HepG2 (cell line): ENCODE measurements around the gene MEAF6. TPM values are rescaled to one million over a fixed set of nuclear protein-coding genes. Genes with fewer than 3 reads are reported as not detected.
A peak's percentile ranks its signal among the peaks of the same experiment; 100 is the strongest.
"Not testable (repeated sequence)": the region's sequence is repeated elsewhere in the genome, so short reads cannot be mapped to it uniquely, and the experiment has no call there.

Experiments
- ATAC-seq: fragments of 200-7000 bp; cut with Tn5 transposase; 3 replicates; pipeline ENCODE4 v1.9.1; 2020; ENCODE audit warnings: mild to moderate bottlenecking, moderate library complexity
- BruUV-seq: library from RNA; stranded (reverse); fragments of 400-500 nt; replicated peaks from 2 replicates; lab custom pipeline; 2021; lab: Mats Ljungman, UMichigan
- CTCF ChIA-PET: fragments of 300-600 bp; formaldehyde crosslinking; extraction: SDS; loops from one replicate; lab custom pipeline; 2021; ENCODE audit warnings: low total read pairs, inconsistent platforms, low intra/inter-chr PET ratio; lab: Yijun Ruan, JAX
- POLR2A ChIA-PET: fragments of 350-600 bp; sonication (Branson Sonifier 250); formaldehyde crosslinking; loops from one replicate; lab custom pipeline; 2020; ENCODE audit warnings: antibody characterized with exemption, inconsistent platforms; lab: Yijun Ruan, JAX
- DNase-seq: peaks from one replicate; pipeline ENCODE4 v3.0.0-alpha.2; 2015; ENCODE audit warnings: low spot score
- FAIRE-seq: peaks from 3 replicates; lab custom pipeline; 2011; peaks lifted over from hg19 to GRCh38; lab: Jason Lieb, UNC
- H2AFZ ChIP-seq: one replicate; pipeline ENCODE4 v1.6.1; 2011; ENCODE audit warnings: low read length, inconsistent platforms
- H3K27ac ChIP-seq: fragments of 300-600 bp; 3 replicates; pipeline ENCODE4 v1.8.0; 2011; ENCODE audit warnings: mixed run types, mild to moderate bottlenecking, mixed read lengths, low read length, inconsistent platforms; ENCODE audit not compliant: insufficient read depth; ENCODE audit errors: extremely low read length
- H3K27me3 ChIP-seq, 2 experiments: fragments of 200-600 bp in 1 of 2; 2 replicates in 1 of 2; 3 replicates in 1 of 2; pipeline versions ENCODE4 v1.6.0 to v1.8.0; 2011; ENCODE audit warnings: low read length in 2 of 2, mild to moderate bottlenecking in 2 of 2, moderate library complexity in 2 of 2, inconsistent platforms in 1 of 2; ENCODE audit not compliant: insufficient read depth in 2 of 2, control insufficient read depth in 1 of 2
- H3K36me3 ChIP-seq, 2 experiments: fragments of 200-600 bp in 1 of 2; replicated peaks in 1 of 2; 2 replicates in 1 of 2; 3 replicates in 1 of 2; pipeline versions ENCODE4 v1.5.1 to v1.8.0; 2011; ENCODE audit warnings: low read length in 2 of 2, inconsistent platforms in 1 of 2; ENCODE audit not compliant: insufficient read depth in 2 of 2, control insufficient read depth in 1 of 2
- H3K4me1 ChIP-seq: 2 replicates; pipeline ENCODE4 v1.5.1; 2012; ENCODE audit warnings: low read length, inconsistent platforms; ENCODE audit not compliant: insufficient read depth
- H3K4me2 ChIP-seq: 2 replicates; pipeline ENCODE4 v1.6.0; 2011; ENCODE audit warnings: low read depth, low read length, inconsistent platforms
- H3K4me3 ChIP-seq, 3 experiments: fragments of 200-600 bp in 1 of 3; sonication (generic), shearing (Covaris generic) in 1 of 3; replicated peaks in 1 of 3; 2 replicates each; pipeline ENCODE4 v1.5.1; 2011 to 2016; ENCODE audit warnings: low read length in 3 of 3, inconsistent platforms in 2 of 3, low read depth in 2 of 3, mild to moderate bottlenecking in 2 of 3, control low read depth in 1 of 3, mixed read lengths in 1 of 3; ENCODE audit not compliant: insufficient read depth in 1 of 3
- H3K79me2 ChIP-seq: one replicate; pipeline ENCODE4 v1.6.1; 2011; ENCODE audit warnings: low read length, inconsistent platforms; ENCODE audit not compliant: insufficient read depth
- H3K9ac ChIP-seq: 2 replicates; pipeline ENCODE4 v1.6.0; 2011; ENCODE audit warnings: mild to moderate bottlenecking, low read depth, low read length, inconsistent platforms; ENCODE audit not compliant: insufficient read depth
- H3K9me3 ChIP-seq: 2 replicates; pipeline ENCODE4 v1.5.1; 2012; ENCODE audit warnings: mild to moderate bottlenecking, low read length
- H4K20me1 ChIP-seq: 2 replicates; pipeline ENCODE4 v1.6.0; 2011; ENCODE audit warnings: inconsistent platforms, mild to moderate bottlenecking, low read length, moderate library complexity; ENCODE audit not compliant: insufficient read depth
- BCL6 ChIP-seq: IDR thresholded peaks from 2 replicates; pipeline ENCODE4 v1.6.1; 2016; ENCODE audit warnings: missing genetic modification reagents, missing compliant biosample characterization
- DPF2 ChIP-seq: sonication (generic); formaldehyde crosslinking; IDR thresholded peaks from 2 replicates; pipeline ENCODE4 v1.4.0; 2020; ENCODE audit warnings: mild to moderate bottlenecking, low read depth, missing genetic modification reagents, borderline replicate concordance
- FOXA3 ChIP-seq: IDR thresholded peaks from 2 replicates; pipeline ENCODE4 v1.6.1; 2016; ENCODE audit warnings: missing genetic modification reagents, missing compliant biosample characterization
- GATAD2A ChIP-seq: IDR thresholded peaks from 2 replicates; pipeline ENCODE4 v1.6.1; 2016
- HDAC2 ChIP-seq: sonication (generic); formaldehyde crosslinking; IDR thresholded peaks from 2 replicates; pipeline ENCODE4 v1.4.0; 2020; ENCODE audit warnings: missing genetic modification reagents
- HNF4A ChIP-seq: sonication (generic); formaldehyde crosslinking; IDR thresholded peaks from 2 replicates; pipeline ENCODE4 v1.4.0; 2020; ENCODE audit warnings: missing genetic modification reagents
- HOXA3 ChIP-seq: sonication (generic); formaldehyde crosslinking; IDR thresholded peaks from 2 replicates; pipeline ENCODE4 v1.5.0; 2020; ENCODE audit warnings: missing genetic modification reagents
- PAX8 ChIP-seq: sonication (generic); formaldehyde crosslinking; IDR thresholded peaks from 2 replicates; pipeline ENCODE4 v1.8.0; 2022; ENCODE audit warnings: mild to moderate bottlenecking, missing genetic modification reagents, borderline replicate concordance
- RARA ChIP-seq: IDR thresholded peaks from 2 replicates; pipeline ENCODE4 v1.6.1; 2016; ENCODE audit warnings: missing genetic modification reagents, missing compliant biosample characterization
- SOX6 ChIP-seq, 2 experiments: fragments of 450-650 bp in 1 of 2; sonication (generic) in 1 of 2; formaldehyde crosslinking in 1 of 2; IDR thresholded peaks; 2 replicates each; pipeline versions ENCODE4 v1.4.0 to v1.6.1; 2017 to 2020; ENCODE audit warnings: antibody characterized with exemption in 1 of 2, mild to moderate bottlenecking in 1 of 2, missing genetic modification reagents in 1 of 2
- SP4 ChIP-seq: sonication (generic); formaldehyde crosslinking; IDR thresholded peaks from 2 replicates; pipeline ENCODE4 v1.8.1; 2023; ENCODE audit warnings: mild to moderate bottlenecking, missing genetic modification reagents
- TFAP4 ChIP-seq: sonication (generic); IDR thresholded peaks from 2 replicates; pipeline ENCODE4 v1.6.1; 2016; ENCODE audit warnings: low read depth, borderline replicate concordance
- YEATS4 ChIP-seq: sonication (generic); formaldehyde crosslinking; IDR thresholded peaks from 2 replicates; pipeline ENCODE4 v1.4.0; 2020; ENCODE audit warnings: missing genetic modification reagents, borderline replicate concordance
- ZNF18 ChIP-seq: sonication (generic); formaldehyde crosslinking; IDR thresholded peaks from 2 replicates; pipeline ENCODE4 v1.8.0; 2022; ENCODE audit warnings: mild to moderate bottlenecking, missing genetic modification reagents; ENCODE audit not compliant: insufficient replicate concordance
- ZNF460 ChIP-seq: sonication (generic); formaldehyde crosslinking; IDR thresholded peaks from 2 replicates; pipeline ENCODE4 v1.5.1; 2020; ENCODE audit warnings: missing genetic modification reagents, mild to moderate bottlenecking, borderline replicate concordance
- WGBS: methylation state at CpG from one replicate; pipeline ENCODE4 v1.1.6; 2017; ENCODE audit warnings: low lambda C conversion rate; 5-methylcytosine and 5-hydroxymethylcytosine counted together
- in situ Hi-C: cut with HindIII; loops from 2 replicates; pipeline ENCODE4 v1.10.0; 2017; ENCODE audit warnings: low pct_unique_long_range_greater_than_20kb; ENCODE audit not compliant: extremely low pct_ligation_motif_present
- intact Hi-C: fragments of 100-400 bp; cut with micrococcal nuclease; formaldehyde crosslinking; loops from one replicate; pipeline ENCODE4 v1.10.0; 2022; ENCODE audit not compliant: unreplicated experiment
- polyA plus RNA-seq, 8 experiments: library from polyadenylated mRNA; depleted of rRNA in 3 of 8; stranded (reverse) in 7 of 8; unstranded in 1 of 8; fragments of >200 nt; fragmentation: Illumina TruSeq in 4 of 8; extraction: Trizol in 4 of 8; gene quantifications; 2 replicates each; pipeline versions ENCODE4 v1.2.1 to v1.2.3, GENCODE V29; 2011 to 2016; ENCODE audit warnings: low read depth in 4 of 8, missing spikeins in 1 of 8, mixed read lengths in 1 of 8; ENCODE audit not compliant: insufficient read depth in 1 of 8
- total RNA-seq, 5 experiments: library from RNA; depleted of rRNA; stranded (reverse); fragments of >200 nt; fragmentation: Illumina TruSeq; extraction: Trizol; gene quantifications; 2 replicates each; pipeline ENCODE4 v1.2.3, GENCODE V29; 2016; ENCODE audit warnings: low read depth in 1 of 5
- TF ChIP-seq, protein P1 (sequence below): sonication (generic); formaldehyde crosslinking; IDR thresholded peaks from 2 replicates; pipeline ENCODE4 v1.5.0; 2020; ENCODE audit warnings: mild to moderate bottlenecking, missing genetic modification reagents
- TF ChIP-seq, protein P2 (sequence below): sonication (generic); formaldehyde crosslinking; IDR thresholded peaks from 2 replicates; pipeline ENCODE4 v1.5.0; 2020; ENCODE audit warnings: missing genetic modification reagents

Gene MEAF6
- total and polyA plus RNA-seq, 2 of the 13 experiments (the other 11 are each of a cell fraction or from before 2014, with no cell fraction given): 29.5 to 45.6 TPM

DNA sequence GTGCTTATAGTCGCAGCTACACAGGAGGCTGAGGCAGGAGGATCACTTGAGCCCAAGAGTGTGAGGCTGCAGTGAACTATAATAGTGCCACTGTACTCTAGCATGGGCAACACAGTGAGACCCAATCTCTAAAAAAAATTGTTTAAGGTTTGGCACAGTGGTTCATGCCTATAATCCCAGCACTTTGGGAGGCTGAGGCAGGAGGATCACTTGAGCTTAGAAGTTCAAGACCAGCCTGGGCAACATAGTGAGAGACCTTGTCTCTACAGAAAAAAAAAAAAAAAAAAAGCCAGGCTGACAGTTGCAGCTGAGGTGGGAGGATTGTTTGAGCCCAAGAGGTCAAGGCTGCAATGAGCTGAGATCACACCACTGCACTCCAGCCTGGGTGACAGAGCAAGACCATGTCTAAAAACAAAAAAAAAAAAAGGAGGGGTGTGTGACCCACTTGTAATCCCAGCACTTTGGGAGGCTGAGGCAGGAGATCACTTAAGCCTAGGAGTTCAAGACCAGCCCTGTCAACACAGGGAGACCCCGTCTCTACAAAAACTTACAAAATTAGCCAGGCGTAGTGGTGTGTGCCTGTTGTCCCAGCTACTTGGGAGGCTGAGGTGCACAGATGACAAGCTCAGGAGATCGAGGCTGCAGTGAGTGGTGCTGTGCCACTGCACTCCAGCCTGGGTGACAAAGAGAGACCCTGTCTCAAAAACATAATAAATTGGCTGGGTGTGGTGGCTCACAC lies 18.0 kb upstream of the MEAF6 start:
- POLR2A ChIA-PET: interaction anchor here (1.1 to 6.1 kb wide), 4 partner anchors 10 to 59 kb away, joined by 3 to 52 read pairs (median 4); partner anchors contain the start of genes MEAF6, SNIP1 and ZC3H12A
- H3K9me3 ChIP-seq; in situ Hi-C loops; H2AFZ ChIP-seq; H3K79me2 ChIP-seq; intact Hi-C loops; H3K4me3 ChIP-seq; H4K20me1 ChIP-seq; H3K27me3 ChIP-seq; CTCF ChIA-PET; TF ChIP-seq SOX6 (IDR thresholded peaks at IDR 0.05): not testable (repeated sequence)
- Histone ChIP-seq H3K4me2 (peak overlapping the region; percentile 9; the same call in 1 of the 2 replicates), H3K36me3 (peaks cover 5 to 11% of the 10 kb centered on the region in 2 experiments; a peak in 3 of 5 replicates), H3K4me1 (peaks cover 73% of the 10 kb centered on the region), H3K9ac (peak overlapping the region; percentile 40; the same call in 1 of the 2 replicates), H3K27ac (peak overlapping the region; percentile 90)
- peak; percentile 85 for DNase-seq
- FAIRE-seq: peak; percentile 64
- ATAC-seq: peak; percentile 79
- BruUV-seq: TSS peak; percentile 49
- WGBS: 39% methylated on average over 4 of the region's 4 CpGs
- 0 out of 2 replicates have a peak, but pooled peaks have one; percentile 27 for TF ChIP-seq FOXA3 (CRISPR knock-in tag)
- peak; percentile 68; the same call in 1 of the 2 replicates for TF ChIP-seq SP4 (CRISPR knock-in tag)
- peak; percentile 48; the same call in 1 of the 2 replicates for TF ChIP-seq BCL6 (CRISPR knock-in tag)
- TF ChIP-seq ZNF18 (CRISPR knock-in tag): peak; percentile 93
- 0 out of 2 replicates have a peak, but pooled peaks have one; percentile 35 for TF ChIP-seq PAX8 (CRISPR knock-in tag)
- 0 out of 2 replicates have a peak, but pooled peaks have one; percentile 29 for TF ChIP-seq YEATS4 (CRISPR knock-in tag)
- TF ChIP-seq HOXA3 (CRISPR knock-in tag): peak; percentile 42; the same call in 1 of the 2 replicates
- TF ChIP-seq, protein P1, sequence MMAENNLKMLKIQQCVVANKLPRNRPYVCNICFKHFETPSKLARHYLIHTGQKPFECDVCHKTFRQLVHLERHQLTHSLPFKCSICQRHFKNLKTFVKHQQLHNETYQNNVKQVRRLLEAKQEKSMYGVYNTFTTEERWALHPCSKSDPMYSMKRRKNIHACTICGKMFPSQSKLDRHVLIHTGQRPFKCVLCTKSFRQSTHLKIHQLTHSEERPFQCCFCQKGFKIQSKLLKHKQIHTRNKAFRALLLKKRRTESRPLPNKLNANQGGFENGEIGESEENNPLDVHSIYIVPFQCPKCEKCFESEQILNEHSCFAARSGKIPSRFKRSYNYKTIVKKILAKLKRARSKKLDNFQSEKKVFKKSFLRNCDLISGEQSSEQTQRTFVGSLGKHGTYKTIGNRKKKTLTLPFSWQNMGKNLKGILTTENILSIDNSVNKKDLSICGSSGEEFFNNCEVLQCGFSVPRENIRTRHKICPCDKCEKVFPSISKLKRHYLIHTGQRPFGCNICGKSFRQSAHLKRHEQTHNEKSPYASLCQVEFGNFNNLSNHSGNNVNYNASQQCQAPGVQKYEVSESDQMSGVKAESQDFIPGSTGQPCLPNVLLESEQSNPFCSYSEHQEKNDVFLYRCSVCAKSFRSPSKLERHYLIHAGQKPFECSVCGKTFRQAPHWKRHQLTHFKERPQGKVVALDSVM (CRISPR knock-in tag): peak; percentile 99
- 0 out of 2 replicates have a peak, but pooled peaks have one; percentile 10 for TF ChIP-seq ZNF460 (CRISPR knock-in tag)
- peak; percentile 87 for TF ChIP-seq RARA (CRISPR knock-in tag)
- TF ChIP-seq SOX6 (CRISPR knock-in tag; IDR thresholded peaks at IDR 0.05): peak; percentile 82
- TF ChIP-seq, protein P2, sequence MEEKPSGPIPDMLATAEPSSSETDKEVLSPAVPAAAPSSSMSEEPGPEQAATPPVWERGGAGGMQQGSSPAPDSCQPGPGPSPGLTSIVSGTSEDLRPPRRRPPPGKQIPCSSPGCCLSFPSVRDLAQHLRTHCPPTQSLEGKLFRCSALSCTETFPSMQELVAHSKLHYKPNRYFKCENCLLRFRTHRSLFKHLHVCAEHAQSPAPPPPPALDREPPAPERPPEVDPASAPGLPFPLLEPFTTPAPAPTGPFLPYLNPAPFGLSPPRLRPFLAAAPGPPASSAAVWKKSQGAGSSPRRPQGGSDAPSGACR (CRISPR knock-in tag): 0 out of 2 replicates have a peak, but pooled peaks have one; percentile 21
- peak; percentile 69; the same call in 1 of the 2 replicates for TF ChIP-seq DPF2
- peak; percentile 63 for TF ChIP-seq GATAD2A (CRISPR knock-in tag)
- peak; percentile 70 for TF ChIP-seq HDAC2 (CRISPR knock-in tag)
- peak; percentile 78 for TF ChIP-seq TFAP4
- TF ChIP-seq HNF4A (CRISPR knock-in tag): peak; percentile 65; the same call in 1 of the 2 replicates
